Breast epithelium (tissue), 4 donors: ENCODE results near the gene SLC25A34. TPM values are rescaled to one million over a fixed set of nuclear protein-coding genes. Genes with fewer than 3 reads are reported as not detected.
A peak's percentile ranks its signal among the peaks of the same experiment; 100 is the strongest.

ENCODE experiments used
- DNase-seq, 2 donors: peaks; one replicate each; pipeline ENCODE4 v3.0.0-alpha.2; 2019; ENCODE audit warnings: low spot score in 2 of 2
- H3K27ac ChIP-seq, 2 donors: fragments of 200-600 bp; sonication (generic) in 1 of 2; one replicate each; pipeline ENCODE4 v1.5.1; 2016 to 2019; ENCODE audit warnings: mild to moderate bottlenecking in 1 of 2
- H3K27me3 ChIP-seq, 2 donors: fragments of 200-600 bp; sonication (generic) in 1 of 2; one replicate each; pipeline versions ENCODE4 v1.5.1 to v1.6.0; 2017 to 2019; ENCODE audit warnings: control low read depth in 1 of 2, mild to moderate bottlenecking in 1 of 2
- H3K36me3 ChIP-seq: fragments of 200-600 bp; one replicate; pipeline ENCODE4 v1.5.1; 2019
- H3K4me1 ChIP-seq, 2 donors: fragments of 200-600 bp; sonication (generic); one replicate each; pipeline ENCODE4 v1.5.1; 2016 to 2019; ENCODE audit warnings: control low read depth in 1 of 2
- H3K4me3 ChIP-seq, 3 donors: fragments of 200-600 bp; sonication (generic); 1 replicate in 2 of 3; 2 replicates in 1 of 3; pipeline ENCODE4 v1.5.1; 2016 to 2019; ENCODE audit warnings: mild to moderate bottlenecking in 3 of 3, moderate library complexity in 2 of 3
- H3K9me3 ChIP-seq, 2 donors: fragments of 200-600 bp; sonication (generic) in 1 of 2; one replicate each; pipeline ENCODE4 v1.5.1; 2016 to 2019; ENCODE audit warnings: control low read depth in 1 of 2
- CTCF ChIP-seq, 3 donors: fragments of 450-650 bp; IDR thresholded peaks; one replicate each; pipeline ENCODE4 v1.5.1; 2016 to 2017; ENCODE audit warnings: antibody characterized with exemption in 3 of 3, mild to moderate bottlenecking in 3 of 3, moderate library complexity in 3 of 3
- POLR2A ChIP-seq: fragments of 450-650 bp; IDR thresholded peaks from one replicate; pipeline ENCODE4 v1.6.1; 2016; ENCODE audit warnings: antibody characterized with exemption, mild to moderate bottlenecking, moderate library complexity
- POLR2AphosphoS5 ChIP-seq, 3 donors: sonication (generic); formaldehyde crosslinking; IDR thresholded peaks; one replicate each; pipeline ENCODE4 v1.6.1; 2017; ENCODE audit warnings: antibody characterized with exemption in 3 of 3
- intact Hi-C: fragments of 100-400 bp; cut with DNase I; formaldehyde crosslinking; loops from one replicate; pipeline ENCODE4 v1.15.1; 2023; ENCODE audit warnings: low total_unique reads
- total RNA-seq, 3 donors: library from RNA; depleted of rRNA; stranded (reverse); fragments of >200 nt; gene quantifications; one replicate each; pipeline ENCODE4 v1.1.0, GENCODE V29; 2016

SLC25A34 gene
- total RNA-seq, 3 donors from 2014 or later = 1.0 to 1.8 (median 1.3) TPM

GRCh38 chr1:15738416-15739113 is 2.5 kb downstream of the SLC25A34 start:
- no peak overlapping the region for H3K4me3 ChIP-seq
- H3K27ac ChIP-seq = peak overlapping the region in 1 of 2 donors; percentile 17
- H3K4me1 ChIP-seq = no peaks in the 10 kb centered on the region
- no peaks in the 10 kb centered on the region for H3K9me3 ChIP-seq
- DNase-seq = no peak
- no peaks in the 10 kb centered on the region for H3K27me3 ChIP-seq
- no peak for TF ChIP-seq POLR2A
- no peak for TF ChIP-seq CTCF (IDR thresholded peaks at IDR 0.05)
- TF ChIP-seq POLR2AphosphoS5 (IDR thresholded peaks at IDR 0.05) = no peak
- H3K36me3 ChIP-seq = peaks cover 5% of the 10 kb centered on the region
- intact Hi-C loops = no loop called here

GRCh38 chr1:15739259-15739658 is 3.2 kb downstream of the SLC25A34 start:
- peak overlapping the region in 1 of 2 donors; percentile 17 for H3K27ac ChIP-seq
- TF ChIP-seq POLR2AphosphoS5 (IDR thresholded peaks at IDR 0.05) (no peak), POLR2A (no peak), CTCF (IDR thresholded peaks at IDR 0.05) (no peak)
- DNase-seq = no peak
- H3K27me3 ChIP-seq = no peaks in the 10 kb centered on the region
- H3K9me3 ChIP-seq = no peaks in the 10 kb centered on the region
- no peaks in the 10 kb centered on the region for H3K36me3 ChIP-seq
- intact Hi-C loops = no loop called here
- H3K4me3 ChIP-seq = no peak overlapping the region
- H3K4me1 ChIP-seq = no peaks in the 10 kb centered on the region

- Histone ChIP-seq H3K4me3 (no peak overlapping the region), H3K4me1 (no peaks in the 10 kb centered on the region), H3K36me3 (no peaks in the 10 kb centered on the region), H3K27ac (no peak overlapping the region), H3K9me3 (no peaks in the 10 kb centered on the region), H3K27me3 (no peaks in the 10 kb centered on the region)
- no peak for DNase-seq
- intact Hi-C loops = loop anchor here (10.0 kb wide), 1 partner anchor 145 kb away; no protein-coding TSS in a partner anchor
- TF ChIP-seq POLR2A (no peak), POLR2AphosphoS5 (IDR thresholded peaks at IDR 0.05) (no peak), CTCF (IDR thresholded peaks at IDR 0.05) (no peak)
Measured at GRCh38 chr1:15739745-15740144, 3.7 kb downstream of the SLC25A34 start.

- Histone ChIP-seq H3K9me3 (no peaks in the 10 kb centered on the region), H3K4me3 (no peak overlapping the region), H3K4me1 (no peaks in the 10 kb centered on the region), H3K36me3 (no peaks in the 10 kb centered on the region), H3K27me3 (no peaks in the 10 kb centered on the region), H3K27ac (no peak overlapping the region)
- intact Hi-C loops = loop anchor here (10.0 kb wide), 1 partner anchor 146 kb away; no protein-coding TSS in a partner anchor
- TF ChIP-seq POLR2AphosphoS5 (IDR thresholded peaks at IDR 0.05) = peak in 2 of 3 donors; percentile 12 to 20
- TF ChIP-seq POLR2A = no peak
- TF ChIP-seq CTCF (IDR thresholded peaks at IDR 0.05) = peak; percentile 79 to 93 (median 84)
- DNase-seq = peak; percentile 79 to 86
Measured at GRCh38 chr1:15740924-15741850, 5.1 kb downstream of the SLC25A34 start.
